ENCODE results near the gene GABRE.

Gene GABRE

GRCh38 chrX:151922692-151923091, 51.8 kb downstream of the GABRE start:
- Histone ChIP-seq H3K4me3 (ENCODE audit: low read length, poor library complexity, severe bottlenecking) (no peak overlapping the region), H3K27me3 (ENCODE audit: insufficient read depth, low read length, poor library complexity, severe bottlenecking) (no peaks in the 10 kb centered on the region), H4K20me1 (ENCODE audit: insufficient read depth, low read length, poor library complexity, severe bottlenecking) (no peaks in the 10 kb centered on the region), H3K79me2 (ENCODE audit: insufficient read depth, low read length) (no peaks in the 10 kb centered on the region), H3K4me2 (ENCODE audit: low read depth, low read length, poor library complexity, severe bottlenecking) (no peak overlapping the region), H2AFZ (ENCODE audit: low read length) (no peak overlapping the region), H3F3A (ENCODE audit: low read depth) (no peaks in the 10 kb centered on the region), H3K36me3 (ENCODE audit: insufficient read depth, low read length) (no peaks in the 10 kb centered on the region), H3K9me3 (ENCODE audit: insufficient read depth, low read depth, low read length) (no peaks in the 10 kb centered on the region), H3K9ac (ENCODE audit: low read depth, low read length, poor library complexity, severe bottlenecking) (no peak overlapping the region), H3K9me2 (replicated peaks; ENCODE audit: low read depth, low read length) (no peaks in the 10 kb centered on the region), H3K4me1 (ENCODE audit: insufficient read depth, low read length, poor library complexity, severe bottlenecking) (no peaks in the 10 kb centered on the region)
- TF ChIP-seq EZH2phosphoT487 (IDR thresholded peaks at IDR 0.05; ENCODE audit: borderline replicate concordance) (no peak), CTCF (conservative IDR thresholded peaks at IDR 0.05; ENCODE audit: low read length) (no peak)

GRCh38 chrX:151921866-151922265, 52.6 kb downstream of the GABRE start:
- H3K4me3 ChIP-seq (ENCODE audit: low read length, poor library complexity, severe bottlenecking), result no peak overlapping the region
- H3F3A ChIP-seq (ENCODE audit: low read depth), result no peaks in the 10 kb centered on the region
- H3K27me3 ChIP-seq (ENCODE audit: insufficient read depth, low read length, poor library complexity, severe bottlenecking), result no peaks in the 10 kb centered on the region
- H3K36me3 ChIP-seq (ENCODE audit: insufficient read depth, low read length), result no peaks in the 10 kb centered on the region
- H3K9ac ChIP-seq (ENCODE audit: low read depth, low read length, poor library complexity, severe bottlenecking), result no peak overlapping the region
- no peaks in the 10 kb centered on the region for H3K4me1 ChIP-seq (ENCODE audit: insufficient read depth, low read length, poor library complexity, severe bottlenecking)
- no peaks in the 10 kb centered on the region for H3K79me2 ChIP-seq (ENCODE audit: insufficient read depth, low read length)
- H3K9me2 ChIP-seq (replicated peaks; ENCODE audit: low read depth, low read length), result no peaks in the 10 kb centered on the region
- no peak for TF ChIP-seq EZH2phosphoT487 (IDR thresholded peaks at IDR 0.05; ENCODE audit: borderline replicate concordance)
- no peak for TF ChIP-seq CTCF (conservative IDR thresholded peaks at IDR 0.05; ENCODE audit: low read length)
- H3K9me3 ChIP-seq (ENCODE audit: insufficient read depth, low read depth, low read length), result no peaks in the 10 kb centered on the region
- no peak overlapping the region for H3K4me2 ChIP-seq (ENCODE audit: low read depth, low read length, poor library complexity, severe bottlenecking)
- H2AFZ ChIP-seq (ENCODE audit: low read length), result no peak overlapping the region
- no peaks in the 10 kb centered on the region for H4K20me1 ChIP-seq (ENCODE audit: insufficient read depth, low read length, poor library complexity, severe bottlenecking)

GRCh38 chrX:151921292-151921691, 53.2 kb downstream of the GABRE start:
- Histone ChIP-seq H3K4me1 (ENCODE audit: insufficient read depth, low read length, poor library complexity, severe bottlenecking) (no peaks in the 10 kb centered on the region), H3K9me3 (ENCODE audit: insufficient read depth, low read depth, low read length) (no peaks in the 10 kb centered on the region), H3K36me3 (ENCODE audit: insufficient read depth, low read length) (no peaks in the 10 kb centered on the region), H2AFZ (ENCODE audit: low read length) (no peak overlapping the region), H4K20me1 (ENCODE audit: insufficient read depth, low read length, poor library complexity, severe bottlenecking) (no peaks in the 10 kb centered on the region), H3K4me2 (ENCODE audit: low read depth, low read length, poor library complexity, severe bottlenecking) (no peak overlapping the region), H3K4me3 (ENCODE audit: low read length, poor library complexity, severe bottlenecking) (no peak overlapping the region), H3K9ac (ENCODE audit: low read depth, low read length, poor library complexity, severe bottlenecking) (no peak overlapping the region), H3K9me2 (replicated peaks; ENCODE audit: low read depth, low read length) (no peaks in the 10 kb centered on the region), H3K27me3 (ENCODE audit: insufficient read depth, low read length, poor library complexity, severe bottlenecking) (no peaks in the 10 kb centered on the region), H3K79me2 (ENCODE audit: insufficient read depth, low read length) (no peaks in the 10 kb centered on the region), H3F3A (ENCODE audit: low read depth) (no peaks in the 10 kb centered on the region)
- TF ChIP-seq CTCF (conservative IDR thresholded peaks at IDR 0.05; ENCODE audit: low read length) (no peak), EZH2phosphoT487 (IDR thresholded peaks at IDR 0.05; ENCODE audit: borderline replicate concordance) (no peak)
